Stimulated activated CD4-positive, alpha-beta T cell treated with anti-CD3 and anti-CD28 coated beads, Interleukin-12 subunit alpha, Interleukin-12 subunit beta, amount 100 ng/mL, for 24 hours (primary cell): ENCODE data around the gene UCMA.
"Not testable (repeated sequence)": the region's sequence is repeated elsewhere in the genome, so short reads cannot be mapped to it uniquely, and the experiment has no call there.

ENCODE experiments used
- DNase-seq, 2 experiments: peaks; one replicate each; pipeline ENCODE4 v3.0.0-alpha.2; 2020; ENCODE audit warnings: low read depth in 2 of 2

The UCMA gene

DNA sequence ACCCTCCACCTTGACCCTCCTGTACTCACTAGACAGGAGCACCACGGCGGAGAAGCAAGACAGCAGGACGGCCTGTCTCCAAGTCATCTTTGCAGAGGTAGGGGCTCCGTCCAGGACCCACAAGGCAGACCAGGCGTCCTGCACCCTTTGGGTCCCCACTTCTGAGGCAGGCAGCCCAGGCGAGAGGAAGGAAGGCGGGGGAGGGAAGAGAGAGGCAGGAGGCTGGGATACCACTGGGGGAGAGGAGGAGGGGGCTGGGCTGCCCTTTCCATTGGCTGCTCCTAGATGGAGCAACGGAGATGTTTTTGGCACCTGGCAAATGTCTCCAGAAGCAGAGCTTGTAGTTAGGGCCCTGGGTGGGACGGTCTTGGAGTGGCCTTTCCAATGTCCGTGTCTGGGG is at the start of gene UCMA:
UCMA (minus strand) TSS at position 203 of the 400 bp plus-strand sequence; CDS start at position 87, 116 bp downstream.
- DNase-seq = no peak

GRCh38 chr10:13282348-13282747 is 48.2 kb upstream of the UCMA start:
- DNase-seq = not testable (repeated sequence)

DNA sequence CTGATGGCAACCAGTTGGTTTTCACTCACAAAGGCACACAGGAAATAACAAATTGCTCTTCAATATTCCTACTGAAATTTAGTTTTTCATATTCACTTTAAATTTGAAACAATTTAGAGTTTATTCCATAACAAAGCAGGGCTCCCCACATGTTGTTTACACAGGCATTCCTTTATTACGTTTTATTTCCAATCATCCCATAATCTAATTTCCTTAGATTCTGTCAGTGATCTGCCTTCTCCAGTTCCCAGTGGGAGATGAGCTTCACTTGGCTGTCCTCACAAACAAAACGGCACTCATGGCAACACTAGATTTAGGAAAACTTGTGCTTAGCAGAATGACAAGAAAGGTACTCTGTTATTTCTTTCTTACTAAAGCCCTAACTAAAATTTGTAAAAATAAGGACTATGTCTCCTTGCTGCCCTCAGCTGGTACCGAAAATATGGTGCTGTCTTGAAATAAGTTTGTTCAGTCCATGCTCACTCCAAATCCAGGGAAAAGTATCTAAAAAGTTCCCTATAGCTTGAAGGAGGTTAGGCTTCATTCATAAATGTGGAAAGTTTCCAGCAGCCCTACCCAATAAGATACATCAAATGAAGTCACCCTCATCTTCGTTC is 42.7 kb upstream of the UCMA start:
- no peak for DNase-seq

DNA sequence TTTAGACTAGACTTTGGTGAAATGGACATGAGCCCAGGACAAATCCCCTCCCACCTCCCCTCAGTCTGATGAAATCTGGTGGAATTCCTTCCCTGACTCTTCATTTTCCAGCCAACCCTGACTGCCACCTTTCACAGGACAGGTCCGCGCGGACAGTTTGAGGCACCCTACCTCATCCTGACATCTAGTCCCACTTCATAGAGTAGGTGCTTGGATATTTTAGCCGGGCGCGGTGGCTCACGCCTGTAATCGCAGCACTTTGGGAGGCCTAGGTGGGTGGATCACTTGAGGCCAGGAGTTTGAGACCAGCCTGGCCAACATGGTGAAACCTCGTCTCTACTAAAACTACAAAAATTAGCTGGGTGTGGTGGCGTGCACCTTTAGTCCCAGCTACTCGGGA is 42.0 kb upstream of the UCMA start:
- not testable (repeated sequence) for DNase-seq

DNA sequence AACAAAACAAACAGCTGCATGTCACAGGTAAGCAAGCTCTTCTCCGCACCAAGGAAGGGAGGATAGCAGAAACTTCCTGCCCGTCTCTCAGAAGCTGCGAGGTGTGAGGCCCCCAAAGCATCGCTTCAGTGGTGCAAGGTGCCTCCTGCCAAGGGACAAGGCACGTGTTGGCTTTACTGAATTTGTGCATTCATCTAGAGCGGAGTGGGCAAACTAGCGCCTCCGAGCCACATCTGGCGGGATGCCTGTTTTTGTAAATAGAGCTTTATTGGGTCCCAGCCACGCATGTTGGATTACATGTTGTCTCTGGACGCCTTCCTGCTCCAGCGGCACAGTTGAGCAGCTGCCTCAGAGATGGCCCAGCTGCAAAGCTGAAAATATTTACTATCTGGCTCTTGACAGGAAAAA is 38.0 kb upstream of the UCMA start:
- DNase-seq = no peak

DNA sequence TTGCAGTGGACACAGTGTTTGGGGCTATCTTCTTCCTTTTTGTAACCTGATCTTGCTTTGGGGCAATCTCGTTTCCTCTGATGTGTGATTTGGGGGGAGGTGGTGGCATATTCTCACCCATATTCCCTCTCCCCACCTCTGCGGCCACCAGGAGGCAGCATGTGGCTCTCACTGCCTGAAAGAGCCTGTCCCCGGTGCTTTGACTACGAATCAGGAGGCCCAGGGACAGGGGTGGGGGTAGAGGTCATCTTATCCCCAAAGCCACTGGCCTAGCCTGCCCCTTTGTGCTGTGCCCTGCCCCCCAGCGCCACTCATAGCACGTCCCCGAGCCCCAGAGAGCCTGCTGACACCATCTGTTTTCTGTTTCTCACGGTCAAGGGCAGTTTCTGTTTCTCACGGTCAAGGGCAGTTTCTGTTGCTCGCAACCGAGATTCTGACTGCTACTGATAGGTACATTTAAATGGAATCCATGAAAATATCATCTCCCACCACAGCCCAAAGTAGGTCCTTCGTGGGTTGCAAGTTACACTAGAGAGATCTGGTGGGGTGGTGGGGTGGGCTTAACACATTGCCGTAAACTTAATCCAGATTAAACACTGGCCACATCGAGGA is 37.5 kb upstream of the UCMA start:
- DNase-seq = peak in 1 of 2 experiments; percentile 30

DNA sequence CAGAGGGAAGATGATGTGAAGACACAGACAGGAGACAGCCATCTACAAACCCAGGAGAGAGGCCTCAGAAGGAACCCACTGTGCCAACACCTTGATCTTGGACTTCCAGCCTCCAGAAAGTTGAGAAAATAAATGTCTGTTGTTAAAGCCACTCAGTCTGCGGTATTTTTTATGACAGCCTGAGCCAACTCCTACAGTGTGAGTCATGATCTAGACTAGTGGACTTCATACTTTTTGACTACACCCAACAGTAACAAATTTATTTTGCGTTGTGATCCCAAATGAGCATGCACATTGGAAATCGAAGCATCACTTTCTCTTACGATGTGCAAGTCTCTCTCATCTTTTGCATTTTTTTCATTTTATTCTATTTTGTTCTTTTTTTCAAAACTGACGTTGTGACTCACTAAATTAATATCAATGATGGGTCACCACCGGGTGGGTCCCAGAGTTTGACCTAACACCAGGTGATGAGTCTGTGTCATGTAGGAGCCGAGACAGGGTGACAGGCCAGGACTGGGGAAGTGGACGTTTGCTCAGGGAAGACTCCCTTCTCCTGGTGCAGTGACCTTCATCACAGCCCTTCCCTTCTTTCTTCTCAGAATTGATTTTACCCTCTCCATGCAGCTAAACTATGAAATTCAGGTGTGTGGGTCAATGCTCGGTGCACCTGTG is 36.8 kb upstream of the UCMA start:
- DNase-seq = no peak

DNA sequence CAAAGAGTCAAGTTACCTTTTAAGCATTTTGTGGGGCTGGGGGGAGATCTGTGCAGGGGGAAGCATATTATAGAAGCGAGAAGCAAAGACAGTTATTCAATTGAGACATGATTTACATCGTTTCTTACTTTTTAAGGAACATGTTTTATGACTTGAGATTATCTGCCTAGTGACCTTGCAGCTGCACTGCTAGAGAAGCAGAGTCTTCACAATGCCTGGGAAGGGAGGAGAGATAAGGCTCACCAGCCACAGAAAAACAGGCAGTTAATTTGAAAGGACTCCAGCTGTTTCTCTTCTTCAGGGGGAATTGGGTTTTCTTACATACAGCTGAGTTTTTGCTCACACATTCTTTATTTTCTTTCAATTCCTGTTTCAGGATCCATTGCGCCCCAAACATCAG is 34.7 kb upstream of the UCMA start:
- no peak for DNase-seq

DNA sequence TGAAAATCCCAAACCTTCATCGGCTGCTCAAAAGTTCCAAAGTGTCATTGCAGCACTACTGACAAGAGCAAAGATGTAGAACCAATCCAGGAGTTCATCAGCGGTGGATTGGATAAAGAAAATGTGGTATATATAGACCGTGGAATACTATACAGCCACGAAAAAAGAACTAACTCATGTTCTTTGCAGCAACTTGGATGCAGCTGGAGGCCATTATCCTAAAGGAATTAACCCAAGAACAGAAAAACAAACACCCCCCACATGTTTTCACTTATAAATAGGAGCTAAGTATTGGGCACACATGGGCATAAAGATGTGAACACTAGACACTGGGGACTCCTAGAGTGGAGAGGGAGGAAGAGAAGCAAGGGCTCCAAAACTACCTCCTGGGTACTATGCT is 34.1 kb upstream of the UCMA start:
- DNase-seq = no peak

DNA sequence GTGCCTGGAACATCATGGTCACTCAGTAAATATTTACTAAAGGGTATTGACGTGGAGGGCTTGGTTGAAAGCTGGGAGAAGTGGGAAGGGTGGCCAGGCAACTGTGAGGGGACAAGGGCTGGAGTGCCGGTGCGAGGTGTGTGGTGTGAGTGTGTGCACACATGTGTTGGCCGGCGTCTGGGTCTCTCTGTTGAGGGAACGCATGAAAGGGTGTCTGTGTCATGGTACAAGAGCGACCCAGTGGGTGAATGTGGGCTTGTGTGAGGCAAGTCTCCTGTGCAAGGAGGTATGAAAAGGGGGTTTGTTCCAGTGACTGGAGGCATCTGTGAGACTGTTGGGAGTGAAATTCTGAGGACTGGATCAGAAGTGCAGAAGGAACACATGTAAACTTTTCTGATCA is 29.4 kb upstream of the UCMA start:
- no peak for DNase-seq

GRCh38 chr10:13262433-13262832 is 28.3 kb upstream of the UCMA start:
- no peak for DNase-seq

DNA sequence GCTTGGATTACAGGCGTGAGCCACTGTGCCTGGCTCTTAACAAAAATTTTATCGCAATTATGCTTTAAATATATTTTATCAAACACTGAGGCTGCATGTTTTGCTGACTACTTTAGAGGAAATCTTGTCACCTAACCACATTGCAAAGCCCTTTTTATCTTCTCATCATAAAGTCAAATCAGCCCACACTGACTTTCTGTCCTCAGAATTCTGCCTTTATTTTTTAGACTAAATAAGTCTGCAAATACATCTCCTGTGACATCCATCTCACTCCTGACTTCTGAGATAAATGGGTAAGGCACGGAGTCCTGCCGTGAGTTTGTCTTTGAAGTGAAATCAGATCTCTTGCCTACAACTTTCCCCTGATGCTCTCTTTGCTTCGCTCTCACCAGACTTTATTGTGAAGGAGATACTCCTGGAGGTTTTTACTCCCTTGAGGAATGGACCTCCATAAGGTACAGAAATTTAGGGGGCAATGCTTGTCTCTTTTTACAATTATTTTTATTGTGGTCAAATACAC is 23.5 kb upstream of the UCMA start:
- DNase-seq = no peak

- DNase-seq = no peak
Observed at GRCh38 chr10:13256627-13257026, 22.5 kb upstream of the UCMA start.

DNA sequence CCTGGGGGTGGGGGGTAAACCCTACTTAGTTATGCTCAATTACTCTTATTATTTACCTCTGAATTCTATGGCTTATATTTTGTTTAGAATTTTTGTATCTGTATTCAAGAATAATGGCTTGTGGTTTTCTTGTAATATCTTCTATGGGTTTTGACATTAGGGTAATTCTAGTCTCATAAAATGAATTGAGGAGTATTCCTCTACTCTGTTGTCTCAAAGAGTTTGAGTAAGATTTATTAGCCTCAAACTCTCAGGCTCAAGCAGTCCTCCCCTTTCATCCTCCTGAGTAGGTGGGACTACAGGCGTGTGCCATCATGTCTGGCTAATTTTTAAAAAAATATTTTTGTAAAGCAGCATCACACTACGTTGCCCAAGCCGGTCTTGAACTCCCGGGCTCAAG is 19.6 kb upstream of the UCMA start:
- no peak for DNase-seq

- DNase-seq = no peak
Observed at GRCh38 chr10:13247784-13248183, 13.6 kb upstream of the UCMA start.

- no peak for DNase-seq
Observed at GRCh38 chr10:13247246-13247645, 13.1 kb upstream of the UCMA start.

GRCh38 chr10:13242260-13242659 is 8.1 kb upstream of the UCMA start:
- DNase-seq = not testable (repeated sequence)

- no peak for DNase-seq
Observed at GRCh38 chr10:13241613-13242012, 7.4 kb upstream of the UCMA start.

DNA sequence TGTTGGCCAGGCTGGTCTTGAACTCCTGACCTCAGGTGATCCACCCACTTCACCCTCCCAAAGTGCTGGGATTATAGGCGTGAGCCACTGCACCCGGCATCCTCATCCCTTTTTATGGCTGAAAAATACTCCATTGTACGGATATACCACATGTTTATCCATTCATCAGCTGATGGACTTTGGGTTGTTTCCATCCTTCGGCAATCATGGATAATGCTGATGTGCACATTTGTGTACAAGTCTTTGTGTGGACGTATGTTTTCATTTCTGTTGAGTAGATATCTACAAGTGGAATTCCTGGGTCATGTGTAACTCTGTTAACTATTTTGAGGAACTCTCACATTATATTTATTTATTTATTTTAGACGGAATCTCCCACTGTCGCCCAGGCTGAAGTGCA is 5.7 kb upstream of the UCMA start:
- DNase-seq = no peak

DNA sequence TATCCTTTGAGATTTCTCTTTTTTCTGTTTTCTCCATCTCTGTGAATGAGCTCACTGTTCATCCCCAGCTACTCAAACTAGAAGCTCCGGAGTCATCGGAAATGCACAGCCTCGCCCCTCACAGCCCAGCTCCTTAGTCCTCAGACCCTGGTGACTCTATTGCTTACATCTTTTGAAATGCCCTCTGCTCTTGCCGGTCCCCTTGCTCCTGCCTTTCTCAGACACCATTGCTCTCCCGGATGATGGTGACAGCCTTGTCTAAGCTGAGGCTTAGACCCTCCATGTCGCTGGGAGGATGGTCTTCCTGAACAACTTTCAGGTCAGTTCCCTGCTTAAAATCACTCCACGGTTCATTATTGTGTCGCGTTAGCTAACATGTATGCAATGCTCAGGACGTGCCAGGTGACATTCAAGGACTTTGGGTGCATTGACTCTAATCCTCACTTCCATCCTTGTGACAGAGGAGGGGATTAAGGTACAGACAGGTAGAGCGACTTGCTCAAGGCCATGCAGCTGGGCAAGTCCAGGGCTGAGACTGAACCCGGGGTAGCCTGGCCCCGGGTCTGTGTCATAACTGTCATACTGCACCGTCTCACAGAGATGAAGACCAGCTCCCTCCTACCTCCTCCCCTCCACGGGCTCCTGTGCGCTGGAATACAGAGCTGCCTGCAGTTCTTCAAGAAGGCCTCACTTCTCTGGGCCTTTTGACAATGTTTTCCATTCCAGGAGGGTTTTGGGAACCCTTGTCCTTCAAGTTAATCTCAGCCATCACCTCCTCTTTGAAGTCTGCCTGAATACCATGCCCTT is 4.3 kb upstream of the UCMA start:
- DNase-seq = no peak

DNA sequence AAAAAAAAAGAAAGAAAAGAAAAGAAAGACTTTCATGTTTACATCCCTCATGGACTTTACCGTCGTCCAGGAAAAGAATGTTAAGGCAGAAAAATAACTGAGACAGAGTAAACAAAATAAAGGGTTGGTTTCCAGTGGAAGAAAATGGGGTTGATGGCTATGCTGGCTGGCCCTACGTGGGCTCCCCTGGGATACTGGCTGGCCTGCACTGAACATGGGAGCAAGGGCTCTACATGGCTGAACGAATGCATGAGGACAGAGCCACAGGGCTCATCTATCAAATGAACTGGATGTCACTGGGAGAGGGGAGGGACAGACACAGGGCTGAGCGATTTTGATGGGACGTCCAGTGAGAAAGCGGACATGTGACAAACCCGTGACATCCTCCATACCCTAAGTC is 2.5 kb upstream of the UCMA start:
- DNase-seq = no peak

GRCh38 chr10:13234736-13235135 is 562 bp upstream of the UCMA start:
- not testable (repeated sequence) for DNase-seq
